ENCODE data around the gene LRRC8B. TPM values are rescaled to one million over a fixed set of nuclear protein-coding genes. Genes with fewer than 3 reads are reported as not detected.

Gene LRRC8B
- total RNA-seq, 1 donor from 2014 or later, result 3.6 TPM

DNA sequence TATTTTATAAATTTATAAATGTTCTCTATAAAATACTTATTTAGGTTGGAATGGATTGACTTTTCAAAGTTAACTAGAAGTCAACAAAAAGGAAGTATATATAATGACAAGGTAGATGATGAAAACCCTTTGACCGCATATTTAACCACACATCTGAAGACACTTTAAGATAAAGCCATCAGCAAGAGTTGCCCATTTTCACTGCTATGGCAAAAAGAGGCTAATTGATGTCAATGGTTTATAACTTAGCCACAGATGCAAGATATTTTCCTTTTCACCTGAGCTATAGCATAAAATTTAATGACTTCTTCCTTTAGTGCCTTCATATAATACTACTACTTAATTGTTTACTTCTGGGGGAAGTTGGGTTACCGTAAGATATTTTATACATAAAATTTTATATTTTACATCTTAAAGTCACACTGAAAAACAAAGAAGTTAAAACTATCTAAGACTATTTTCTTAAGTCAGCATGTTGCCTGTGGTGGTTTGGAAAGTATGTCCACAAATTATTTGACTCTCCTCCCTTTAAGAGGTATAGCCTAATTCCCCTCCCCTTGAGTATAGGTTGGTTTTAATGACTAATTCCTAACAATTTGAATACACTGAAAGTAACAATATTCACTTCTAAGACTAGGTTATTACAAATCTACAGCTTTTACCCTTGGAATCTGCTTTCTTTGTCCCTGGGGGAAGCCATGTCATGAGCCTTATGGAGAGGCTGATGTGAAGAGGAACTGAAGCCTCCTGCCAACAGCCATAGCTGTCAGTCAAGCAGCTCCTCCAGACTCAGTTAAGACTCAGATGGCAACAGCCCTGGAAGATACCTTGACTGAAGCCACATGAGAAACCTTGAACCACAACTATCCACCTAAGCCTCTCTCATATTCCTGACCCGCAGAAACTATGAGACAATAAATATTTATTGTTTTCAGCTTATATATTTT, 40.3 kb upstream of the LRRC8B start:
- TF ChIP-seq, protein P1, sequence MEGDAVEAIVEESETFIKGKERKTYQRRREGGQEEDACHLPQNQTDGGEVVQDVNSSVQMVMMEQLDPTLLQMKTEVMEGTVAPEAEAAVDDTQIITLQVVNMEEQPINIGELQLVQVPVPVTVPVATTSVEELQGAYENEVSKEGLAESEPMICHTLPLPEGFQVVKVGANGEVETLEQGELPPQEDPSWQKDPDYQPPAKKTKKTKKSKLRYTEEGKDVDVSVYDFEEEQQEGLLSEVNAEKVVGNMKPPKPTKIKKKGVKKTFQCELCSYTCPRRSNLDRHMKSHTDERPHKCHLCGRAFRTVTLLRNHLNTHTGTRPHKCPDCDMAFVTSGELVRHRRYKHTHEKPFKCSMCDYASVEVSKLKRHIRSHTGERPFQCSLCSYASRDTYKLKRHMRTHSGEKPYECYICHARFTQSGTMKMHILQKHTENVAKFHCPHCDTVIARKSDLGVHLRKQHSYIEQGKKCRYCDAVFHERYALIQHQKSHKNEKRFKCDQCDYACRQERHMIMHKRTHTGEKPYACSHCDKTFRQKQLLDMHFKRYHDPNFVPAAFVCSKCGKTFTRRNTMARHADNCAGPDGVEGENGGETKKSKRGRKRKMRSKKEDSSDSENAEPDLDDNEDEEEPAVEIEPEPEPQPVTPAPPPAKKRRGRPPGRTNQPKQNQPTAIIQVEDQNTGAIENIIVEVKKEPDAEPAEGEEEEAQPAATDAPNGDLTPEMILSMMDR (IDR thresholded peaks at IDR 0.05; ENCODE audit: borderline replicate concordance), result no peak
- no peak for DNase-seq
- intact Hi-C loops (cut with micrococcal nuclease), result loop anchor here (5.0 kb wide), 2 partner anchors 118 to 278 kb away; no protein-coding TSS in a partner anchor

DNA sequence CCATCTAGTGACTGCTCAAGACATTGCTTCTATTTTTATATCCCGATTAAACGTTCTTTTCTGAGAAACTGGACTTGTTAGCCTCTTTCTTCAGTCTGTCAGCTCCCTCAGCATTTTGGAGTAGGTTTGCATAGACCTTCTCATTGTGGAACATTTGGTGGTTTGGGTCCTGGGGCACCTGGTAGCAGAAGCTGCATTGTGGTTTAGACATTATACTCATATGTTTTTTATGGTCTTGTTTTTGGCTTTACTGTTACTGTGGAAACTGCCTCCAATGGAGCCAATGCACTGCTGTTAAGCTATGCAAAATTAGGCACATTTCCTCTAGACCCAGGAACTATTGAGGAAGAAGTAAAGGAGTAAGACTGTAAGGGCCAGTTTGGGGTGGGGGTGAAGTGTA, 36.7 kb upstream of the LRRC8B start:
- Histone ChIP-seq H3K9me3 (replicated peaks) (peaks cover 3% of the 10 kb centered on the region), H3K4me3 (no peak overlapping the region), H3K4me1 (no peaks in the 10 kb centered on the region), H3K27ac (replicated peaks) (no peak overlapping the region), H3K36me3 (no peaks in the 10 kb centered on the region), H3K27me3 (ENCODE audit: low read depth) (peaks cover 4% of the 10 kb centered on the region)
- no peak for DNase-seq
- TF ChIP-seq, protein P1 (IDR thresholded peaks at IDR 0.05; ENCODE audit: borderline replicate concordance), result no peak
- intact Hi-C loops (cut with micrococcal nuclease), result no loop called here

More for the DNA sequence above, 40.3 kb upstream of the LRRC8B start:
- Histone ChIP-seq H3K27me3 (ENCODE audit: low read depth) (peaks cover 4% of the 10 kb centered on the region), H3K9me3 (replicated peaks) (peaks cover 12% of the 10 kb centered on the region), H3K4me3 (no peak overlapping the region), H3K27ac (replicated peaks) (no peak overlapping the region), H3K4me1 (no peaks in the 10 kb centered on the region), H3K36me3 (no peaks in the 10 kb centered on the region)

DNA sequence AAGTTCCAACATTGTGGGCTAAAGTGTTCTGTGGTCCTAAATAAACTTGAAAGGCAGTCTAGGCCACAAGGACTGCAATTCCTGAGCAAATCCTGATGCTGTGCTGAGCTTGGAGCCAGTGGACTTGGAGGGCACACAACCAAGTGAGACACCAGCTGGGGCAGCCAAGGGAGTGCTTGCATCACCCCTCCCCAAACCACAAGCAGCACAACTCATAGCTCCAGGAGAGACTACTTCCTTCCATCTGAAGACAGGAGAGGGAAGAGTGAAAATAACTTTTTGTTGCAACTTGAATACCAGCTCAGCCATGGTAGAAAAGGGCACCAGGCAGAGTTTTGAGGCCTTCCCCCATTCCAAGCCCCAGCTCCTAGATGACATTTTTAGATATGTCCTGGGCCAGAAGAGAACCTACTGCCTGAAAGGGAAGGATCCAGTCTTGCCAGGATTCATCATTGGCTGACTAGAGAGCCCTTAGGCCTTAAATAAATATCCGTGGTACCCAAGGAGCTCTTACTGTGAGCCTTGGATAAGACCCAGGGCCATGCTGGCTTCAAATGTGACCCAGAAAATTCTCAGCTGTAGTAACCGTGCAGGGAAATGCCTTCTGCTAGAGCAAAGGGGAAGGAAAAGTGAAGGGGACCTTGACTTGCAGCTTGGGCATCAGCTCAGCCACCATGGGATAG, 35.4 kb upstream of the LRRC8B start:
- intact Hi-C loops (cut with micrococcal nuclease), result no loop called here
- TF ChIP-seq, protein P1 (IDR thresholded peaks at IDR 0.05; ENCODE audit: borderline replicate concordance), result no peak
- Histone ChIP-seq H3K4me3 (no peak overlapping the region), H3K27ac (replicated peaks) (no peak overlapping the region), H3K9me3 (replicated peaks) (peaks cover 5% of the 10 kb centered on the region), H3K36me3 (no peaks in the 10 kb centered on the region), H3K27me3 (ENCODE audit: low read depth) (peaks cover 4% of the 10 kb centered on the region), H3K4me1 (no peaks in the 10 kb centered on the region)
- DNase-seq, result no peak

DNA sequence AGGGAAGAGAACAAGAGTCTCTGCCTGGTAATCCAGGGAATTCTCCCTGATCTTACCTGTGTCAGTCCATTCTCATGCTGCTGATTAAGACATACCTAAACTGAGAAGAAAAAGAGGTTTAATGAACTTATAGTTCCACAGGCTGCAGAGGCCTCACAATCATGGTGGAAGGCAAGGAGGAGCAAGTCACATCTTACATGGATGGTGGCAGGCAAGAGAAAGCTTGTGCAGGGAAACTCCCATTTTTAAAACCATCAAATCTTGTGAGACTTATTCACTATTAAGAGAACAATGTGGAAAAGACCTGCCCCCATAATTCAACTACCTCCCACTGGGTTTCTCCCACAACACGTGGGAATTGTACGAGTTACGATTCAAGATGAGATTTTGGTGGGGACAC, 34.2 kb upstream of the LRRC8B start:
- TF ChIP-seq, protein P1 (IDR thresholded peaks at IDR 0.05; ENCODE audit: borderline replicate concordance), result no peak
- Histone ChIP-seq H3K9me3 (replicated peaks) (peaks cover 5% of the 10 kb centered on the region), H3K27me3 (ENCODE audit: low read depth) (peaks cover 4% of the 10 kb centered on the region), H3K4me1 (no peaks in the 10 kb centered on the region), H3K4me3 (no peak overlapping the region), H3K36me3 (no peaks in the 10 kb centered on the region), H3K27ac (replicated peaks) (no peak overlapping the region)
- intact Hi-C loops (cut with micrococcal nuclease), result no loop called here
- DNase-seq, result no peak

DNA sequence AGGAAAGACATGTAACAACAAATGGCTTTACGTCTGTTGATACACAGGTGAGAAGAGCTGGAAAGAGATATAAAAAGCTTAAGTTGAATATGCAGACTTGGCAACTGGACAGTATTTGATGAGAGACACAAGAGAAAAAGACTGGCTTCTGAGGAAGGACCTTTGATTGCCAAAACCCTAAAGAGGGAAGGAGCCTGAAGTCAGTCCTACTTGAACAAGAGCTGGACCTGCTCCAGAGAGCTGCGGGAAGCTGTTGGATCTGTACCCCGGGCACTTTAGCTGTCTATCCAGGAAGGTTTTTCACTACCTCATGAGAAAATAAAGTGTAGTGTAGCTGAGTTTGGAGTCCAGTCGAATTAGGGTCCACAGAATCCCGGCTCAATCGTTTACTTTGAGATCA, 25.3 kb upstream of the LRRC8B start:
- no peak for DNase-seq
- Histone ChIP-seq H3K4me1 (peaks cover 6% of the 10 kb centered on the region), H3K27ac (replicated peaks) (no peak overlapping the region), H3K27me3 (ENCODE audit: low read depth) (no peaks in the 10 kb centered on the region), H3K4me3 (no peak overlapping the region), H3K36me3 (no peaks in the 10 kb centered on the region), H3K9me3 (replicated peaks) (no peaks in the 10 kb centered on the region)
- TF ChIP-seq, protein P1 (IDR thresholded peaks at IDR 0.05; ENCODE audit: borderline replicate concordance), result no peak
- intact Hi-C loops (cut with micrococcal nuclease), result no loop called here
